ENCODE data around the gene CFAP90.

DNA sequence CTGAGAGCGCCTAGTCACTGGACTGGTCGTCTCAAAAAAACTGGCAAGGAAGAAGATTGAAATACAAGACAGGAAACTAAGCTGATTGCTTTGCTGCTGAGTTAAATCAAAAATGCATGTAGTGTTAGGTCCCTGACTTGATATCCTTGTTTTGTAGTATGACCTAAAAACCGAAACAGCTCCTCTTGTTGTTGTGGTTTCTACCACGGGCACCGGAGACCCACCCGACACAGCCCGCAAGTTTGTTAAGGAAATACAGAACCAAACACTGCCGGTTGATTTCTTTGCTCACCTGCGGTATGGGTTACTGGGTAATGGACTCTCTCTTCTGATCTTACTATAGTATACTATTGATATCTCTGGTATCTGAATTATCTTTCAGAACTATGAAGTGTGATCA is 22.3 kb upstream of the CFAP90 start:
- TF ChIP-seq, protein P1, sequence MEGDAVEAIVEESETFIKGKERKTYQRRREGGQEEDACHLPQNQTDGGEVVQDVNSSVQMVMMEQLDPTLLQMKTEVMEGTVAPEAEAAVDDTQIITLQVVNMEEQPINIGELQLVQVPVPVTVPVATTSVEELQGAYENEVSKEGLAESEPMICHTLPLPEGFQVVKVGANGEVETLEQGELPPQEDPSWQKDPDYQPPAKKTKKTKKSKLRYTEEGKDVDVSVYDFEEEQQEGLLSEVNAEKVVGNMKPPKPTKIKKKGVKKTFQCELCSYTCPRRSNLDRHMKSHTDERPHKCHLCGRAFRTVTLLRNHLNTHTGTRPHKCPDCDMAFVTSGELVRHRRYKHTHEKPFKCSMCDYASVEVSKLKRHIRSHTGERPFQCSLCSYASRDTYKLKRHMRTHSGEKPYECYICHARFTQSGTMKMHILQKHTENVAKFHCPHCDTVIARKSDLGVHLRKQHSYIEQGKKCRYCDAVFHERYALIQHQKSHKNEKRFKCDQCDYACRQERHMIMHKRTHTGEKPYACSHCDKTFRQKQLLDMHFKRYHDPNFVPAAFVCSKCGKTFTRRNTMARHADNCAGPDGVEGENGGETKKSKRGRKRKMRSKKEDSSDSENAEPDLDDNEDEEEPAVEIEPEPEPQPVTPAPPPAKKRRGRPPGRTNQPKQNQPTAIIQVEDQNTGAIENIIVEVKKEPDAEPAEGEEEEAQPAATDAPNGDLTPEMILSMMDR (IDR thresholded peaks at IDR 0.05) = no peak
- no peak for TF ChIP-seq POLR2A (IDR thresholded peaks at IDR 0.05)

Measured in lower leg skin (tissue), 3 donors.